Colonic mucosa (tissue), 4 donors: ENCODE results near the gene CTAG1A. TPM values are rescaled to one million over a fixed set of nuclear protein-coding genes. Genes with fewer than 3 reads are reported as not detected.
"Not testable (repeated sequence)": the region's sequence is repeated elsewhere in the genome, so short reads cannot be mapped to it uniquely, and the experiment has no call there.

Source experiments
- DNase-seq: peaks from one replicate; pipeline ENCODE4 v3.0.0-alpha.2; 2020
- H3K27ac ChIP-seq: fragments of 200-600 bp; one replicate; pipeline ENCODE4 v1.8.0; 2021
- H3K27me3 ChIP-seq: fragments of 200-600 bp; one replicate; pipeline ENCODE4 v1.8.0; 2021
- H3K36me3 ChIP-seq: fragments of 200-600 bp; one replicate; pipeline ENCODE4 v1.8.0; 2021
- H3K4me1 ChIP-seq: fragments of 200-600 bp; one replicate; pipeline ENCODE4 v1.8.0; 2021; ENCODE audit warnings: mild to moderate bottlenecking
- H3K4me3 ChIP-seq: fragments of 200-600 bp; one replicate; pipeline ENCODE4 v1.8.0; 2021
- H3K9ac ChIP-seq, 2 donors: one replicate each; pipeline ENCODE4 v1.7.0; 2013; ENCODE audit warnings: control low read depth in 2 of 2, low read depth in 2 of 2, low read length in 2 of 2
- H3K9me3 ChIP-seq: fragments of 200-600 bp; one replicate; pipeline ENCODE4 v1.8.0; 2021
- CTCF ChIP-seq: fragments of 200-600 bp; IDR thresholded peaks from one replicate; pipeline ENCODE4 v1.8.0; 2022; ENCODE audit warnings: antibody characterized with exemption, mild to moderate bottlenecking
- intact Hi-C: fragments of 100-400 bp; cut with DNase I; formaldehyde crosslinking; loops from one replicate; pipeline ENCODE4 v1.14.1; 2022
- total RNA-seq, 2 donors: library from RNA; stranded (reverse); fragmentation: NEBNext Ultra II Directional in 1 of 2; extraction: Animal tissue kit (Norgen Biotek cat#: 25700) in 1 of 2; gene quantifications; one replicate each; pipeline ENCODE4 v1.2.1, GENCODE V29; 2021
- donor health status: healthy.
- donor health status: DM: no; HTN: no; CAD: no.
- donor health status: DM: no; HTN: no; CAD: no.

The CTAG1A gene
- total RNA-seq, 2 donors from 2014 or later: not detected

GRCh38 chrX:154602226-154602625 is 17.3 kb downstream of the CTAG1A start:
- DNase-seq: no peak
- Histone ChIP-seq H3K4me1 (no peaks in the 10 kb centered on the region), H3K27ac (no peak overlapping the region), H3K27me3 (no peaks in the 10 kb centered on the region), H3K36me3 (no peaks in the 10 kb centered on the region), H3K9me3 (no peaks in the 10 kb centered on the region), H3K4me3 (no peak overlapping the region), H3K9ac (no peak overlapping the region)
- intact Hi-C loops: no loop called here
- TF ChIP-seq CTCF: no peak

- intact Hi-C loops: no loop called here
- DNase-seq: no peak
- no peak for TF ChIP-seq CTCF
Measured at GRCh38 chrX:154602766-154603437, 18.0 kb downstream of the CTAG1A start.

GRCh38 chrX:154603438-154604430 is 18.8 kb downstream of the CTAG1A start:
- DNase-seq: no peak
- Histone ChIP-seq H3K4me3 (no peak overlapping the region), H3K36me3 (no peaks in the 10 kb centered on the region), H3K27me3 (no peaks in the 10 kb centered on the region), H3K4me1 (no peaks in the 10 kb centered on the region), H3K9ac (no peak overlapping the region), H3K27ac (no peak overlapping the region), H3K9me3 (no peaks in the 10 kb centered on the region)
- TF ChIP-seq CTCF: no peak
- intact Hi-C loops: no loop called here

More at GRCh38 chrX:154602766-154603437, 18.0 kb downstream of the CTAG1A start:
- H3K9me3 ChIP-seq: no peaks in the 10 kb centered on the region
- H3K9ac ChIP-seq: no peak overlapping the region
- H3K27me3 ChIP-seq: no peaks in the 10 kb centered on the region
- H3K27ac ChIP-seq: no peak overlapping the region
- H3K36me3 ChIP-seq: no peaks in the 10 kb centered on the region
- no peak overlapping the region for H3K4me3 ChIP-seq
- no peaks in the 10 kb centered on the region for H3K4me1 ChIP-seq

- H3K9ac ChIP-seq: no peak overlapping the region
- no peaks in the 10 kb centered on the region for H3K4me1 ChIP-seq
- H3K27me3 ChIP-seq: no peaks in the 10 kb centered on the region
- no peak overlapping the region for H3K27ac ChIP-seq
- DNase-seq: no peak
- H3K36me3 ChIP-seq: no peaks in the 10 kb centered on the region
- H3K4me3 ChIP-seq: no peak overlapping the region
- H3K9me3 ChIP-seq: no peaks in the 10 kb centered on the region
- TF ChIP-seq CTCF: no peak
- intact Hi-C loops: no loop called here
Measured at GRCh38 chrX:154605566-154605965, 20.6 kb downstream of the CTAG1A start.

- Histone ChIP-seq H3K9me3 (no peaks in the 10 kb centered on the region), H3K36me3 (no peaks in the 10 kb centered on the region), H3K9ac (no peak overlapping the region), H3K4me1 (no peaks in the 10 kb centered on the region), H3K27me3 (no peaks in the 10 kb centered on the region), H3K4me3 (no peak overlapping the region), H3K27ac (no peak overlapping the region)
- TF ChIP-seq CTCF: no peak
- intact Hi-C loops: no loop called here
- no peak for DNase-seq
Measured at GRCh38 chrX:154607370-154607769, 22.4 kb downstream of the CTAG1A start.

- DNase-seq, H3K9ac ChIP-seq, H3K9me3 ChIP-seq, H3K4me1 ChIP-seq, H3K27ac ChIP-seq, H3K27me3 ChIP-seq, H3K36me3 ChIP-seq, H3K4me3 ChIP-seq, intact Hi-C loops: not testable (repeated sequence)
Measured at GRCh38 chrX:154607976-154608375, 23.0 kb downstream of the CTAG1A start.

- intact Hi-C loops, H3K9me3 ChIP-seq, H3K4me1 ChIP-seq, H3K4me3 ChIP-seq, H3K27me3 ChIP-seq, H3K9ac ChIP-seq, H3K27ac ChIP-seq, DNase-seq, H3K36me3 ChIP-seq: not testable (repeated sequence)
Measured at GRCh38 chrX:154608823-154609222, 23.9 kb downstream of the CTAG1A start.

- H3K9ac ChIP-seq, H3K36me3 ChIP-seq, H3K4me1 ChIP-seq, H3K9me3 ChIP-seq, H3K4me3 ChIP-seq, H3K27ac ChIP-seq, intact Hi-C loops, H3K27me3 ChIP-seq, DNase-seq: not testable (repeated sequence)
Measured at GRCh38 chrX:154611146-154611545, 26.2 kb downstream of the CTAG1A start.
